ENCODE measurements around the gene PCDHAC1.

GRCh38 chr5:140877262-140877581 lies 48.9 kb upstream of the PCDHAC1 start:
- TF ChIP-seq POLR2A (IDR thresholded peaks at IDR 0.05) (no peak), CTCF (IDR thresholded peaks at IDR 0.05) (no peak)

All from breast epithelium (tissue), 3 donors.